Body of pancreas (tissue), 4 donors: Measurements from ENCODE around the gene USP48. TPM values are rescaled to one million over a fixed set of nuclear protein-coding genes. Genes with fewer than 3 reads are reported as not detected.

Source experiments
- ATAC-seq: fragments of 150-250 bp; one replicate; pipeline ENCODE4 v1.9.1; 2016
- DNase-seq, 4 donors: peaks; one replicate each; pipeline ENCODE4 v3.0.0-alpha.2; 2019
- H3K27ac ChIP-seq, 4 donors: fragments of 200-600 bp; sonication (generic); 1 replicate in 3 of 4; 2 replicates in 1 of 4; pipeline versions ENCODE4 v1.5.1 to v1.6.1; 2016 to 2019; ENCODE audit warnings: mild to moderate bottlenecking in 1 of 4, mixed read lengths in 1 of 4, moderate library complexity in 1 of 4
- H3K27me3 ChIP-seq, 2 donors: fragments of 200-600 bp; sonication (generic); one replicate each; pipeline ENCODE4 v1.6.0; 2016; ENCODE audit warnings: mild to moderate bottlenecking in 1 of 2
- H3K36me3 ChIP-seq, 2 donors: fragments of 200-600 bp; sonication (generic); replicated peaks in 1 of 2; 2 replicates each; pipeline ENCODE4 v1.5.1; 2016; ENCODE audit warnings: low read depth in 2 of 2; ENCODE audit not compliant: insufficient read depth in 1 of 2
- H3K4me1 ChIP-seq: fragments of 200-600 bp; sonication (generic); one replicate; pipeline ENCODE4 v1.6.0; 2016
- H3K4me3 ChIP-seq, 2 donors: fragments of 200-600 bp; sonication (generic); 1 replicate in 1 of 2; 2 replicates in 1 of 2; pipeline ENCODE4 v1.5.1; 2016 to 2019
- H3K9me3 ChIP-seq, 3 donors: fragments of 200-600 bp; sonication (generic); 1 replicate in 2 of 3; 2 replicates in 1 of 3; pipeline ENCODE4 v1.5.1; 2016
- POLR2A ChIP-seq, 3 donors: fragments of 450-650 bp; IDR thresholded peaks; one replicate each; pipeline ENCODE4 v1.6.1; 2016; ENCODE audit warnings: antibody characterized with exemption in 3 of 3, mild to moderate bottlenecking in 2 of 3
- WGBS, 2 donors: methylation state at CpG; one replicate each; pipeline ENCODE4 v1.1.5; 2017; 5-methylcytosine and 5-hydroxymethylcytosine counted together
- intact Hi-C: fragments of 100-400 bp; cut with DNase I; formaldehyde crosslinking; loops from one replicate; pipeline ENCODE4 v1.15.1; 2023
- total RNA-seq, 2 donors: library from RNA; depleted of rRNA; stranded (reverse); fragments of >200 nt; gene quantifications; one replicate each; pipeline ENCODE4 v1.1.0, GENCODE V29; 2016
- TF ChIP-seq, protein P1 (sequence below), 7 experiments: fragments of 450-650 bp in 4 of 7; fragments of 200-600 bp in 3 of 7; sonication (generic) in 3 of 7; IDR thresholded peaks; one replicate each; pipeline ENCODE4 v1.5.1; 2016 to 2019; ENCODE audit warnings: antibody characterized with exemption in 7 of 7

Gene USP48
- total RNA-seq, 2 donors from 2014 or later: 25.4 to 72.9 TPM

DNA sequence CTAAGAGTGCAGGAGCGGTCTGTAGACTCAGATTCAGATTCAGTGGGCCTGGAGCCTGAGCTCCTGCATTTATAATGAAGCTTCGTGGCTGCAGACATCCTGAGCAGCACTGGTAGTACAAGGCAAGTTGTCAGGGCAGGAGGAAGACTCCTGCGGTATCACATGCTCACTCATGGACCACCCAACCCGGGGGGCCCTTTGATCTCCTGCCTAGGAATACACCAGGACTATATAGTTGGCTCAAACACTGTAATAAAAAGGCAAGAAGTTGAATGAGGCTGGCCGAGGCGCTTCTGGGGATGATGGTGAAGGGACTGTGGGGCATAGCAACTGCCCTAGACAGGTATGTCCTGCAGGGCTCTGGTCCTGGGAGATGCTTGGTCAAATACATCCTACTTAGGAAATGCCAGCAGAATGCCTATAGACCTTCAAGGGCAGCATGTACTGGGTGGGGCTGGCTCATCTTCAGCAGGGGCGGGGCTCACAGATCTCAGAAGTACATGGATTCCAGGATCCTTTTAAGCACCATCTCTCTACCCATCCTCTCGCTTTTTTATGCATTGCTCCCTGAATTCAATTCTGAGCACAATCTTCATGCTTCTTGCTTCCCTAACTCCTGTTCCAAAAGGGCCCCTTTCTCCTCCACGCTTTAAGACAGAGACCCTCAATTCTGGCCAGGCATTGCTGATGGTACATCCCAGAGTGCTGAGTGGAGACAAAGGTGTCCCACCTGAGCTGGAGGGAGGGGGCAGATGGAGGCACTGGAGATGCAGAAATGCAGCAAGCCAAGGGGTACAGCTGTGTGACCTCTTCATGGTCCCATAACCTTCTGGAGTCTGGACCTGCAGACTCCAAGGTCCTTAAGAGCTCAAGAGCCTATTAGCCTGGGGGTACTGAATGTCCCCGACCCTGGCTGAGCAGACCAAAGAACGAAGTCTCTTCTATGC lies 111.7 kb downstream of the USP48 start:
- H3K4me1 ChIP-seq: peaks cover 47% of the 10 kb centered on the region
- H3K36me3 ChIP-seq: no peaks in the 10 kb centered on the region
- ATAC-seq (no peak), DNase-seq (no peak)
- H3K9me3 ChIP-seq: no peaks in the 10 kb centered on the region
- no peaks in the 10 kb centered on the region for H3K27me3 ChIP-seq
- H3K4me3 ChIP-seq: no peak overlapping the region
- H3K27ac ChIP-seq: no peak overlapping the region
- intact Hi-C loops: no loop called here
- WGBS, 2 donors: 76 to 83% methylated on average over 11 of the region's 11 CpGs
- no peak for TF ChIP-seq POLR2A (IDR thresholded peaks at IDR 0.05)
- TF ChIP-seq, protein P1, sequence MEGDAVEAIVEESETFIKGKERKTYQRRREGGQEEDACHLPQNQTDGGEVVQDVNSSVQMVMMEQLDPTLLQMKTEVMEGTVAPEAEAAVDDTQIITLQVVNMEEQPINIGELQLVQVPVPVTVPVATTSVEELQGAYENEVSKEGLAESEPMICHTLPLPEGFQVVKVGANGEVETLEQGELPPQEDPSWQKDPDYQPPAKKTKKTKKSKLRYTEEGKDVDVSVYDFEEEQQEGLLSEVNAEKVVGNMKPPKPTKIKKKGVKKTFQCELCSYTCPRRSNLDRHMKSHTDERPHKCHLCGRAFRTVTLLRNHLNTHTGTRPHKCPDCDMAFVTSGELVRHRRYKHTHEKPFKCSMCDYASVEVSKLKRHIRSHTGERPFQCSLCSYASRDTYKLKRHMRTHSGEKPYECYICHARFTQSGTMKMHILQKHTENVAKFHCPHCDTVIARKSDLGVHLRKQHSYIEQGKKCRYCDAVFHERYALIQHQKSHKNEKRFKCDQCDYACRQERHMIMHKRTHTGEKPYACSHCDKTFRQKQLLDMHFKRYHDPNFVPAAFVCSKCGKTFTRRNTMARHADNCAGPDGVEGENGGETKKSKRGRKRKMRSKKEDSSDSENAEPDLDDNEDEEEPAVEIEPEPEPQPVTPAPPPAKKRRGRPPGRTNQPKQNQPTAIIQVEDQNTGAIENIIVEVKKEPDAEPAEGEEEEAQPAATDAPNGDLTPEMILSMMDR (IDR thresholded peaks at IDR 0.05): no peak

DNA sequence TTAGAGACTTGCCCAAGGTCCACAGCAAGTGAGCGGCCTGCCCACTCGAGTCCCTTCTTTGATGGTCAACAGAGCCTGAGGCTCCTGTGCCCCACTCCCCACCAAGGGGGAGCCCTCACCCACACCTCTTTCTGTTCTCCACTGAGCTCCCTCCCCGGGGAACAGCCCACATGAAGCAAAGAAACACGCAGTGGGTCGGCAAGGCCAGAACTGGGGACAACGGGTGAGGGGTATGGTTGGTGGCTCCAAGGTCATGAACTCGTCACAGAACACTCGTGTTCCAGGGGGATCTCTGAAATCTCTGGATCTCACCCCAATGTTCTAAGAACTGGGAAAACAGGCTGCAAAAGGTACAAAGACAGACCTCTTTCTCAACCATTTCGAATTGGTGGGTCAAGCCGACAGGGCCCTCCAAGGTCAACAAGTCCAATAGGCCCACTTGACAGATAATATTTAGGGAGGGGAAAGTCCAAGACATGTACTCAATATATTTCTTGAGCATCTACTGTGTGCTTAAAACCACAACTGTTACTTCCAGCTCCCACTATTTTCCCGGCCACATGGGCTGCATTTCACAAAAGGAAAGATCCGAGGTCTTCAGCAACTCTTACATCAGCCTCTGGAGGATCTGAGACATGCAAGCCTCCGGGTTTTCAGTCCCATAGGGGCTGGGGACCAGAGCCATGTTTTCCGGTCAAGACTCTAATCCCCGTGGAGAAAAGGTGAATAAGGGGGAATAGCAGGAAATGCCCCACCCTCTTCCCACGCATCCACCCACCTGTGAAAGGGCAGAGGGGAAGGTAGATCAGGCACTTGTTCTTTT lies 112.7 kb downstream of the USP48 start:
- WGBS, 2 donors: 52 to 56% methylated on average over 16 of the region's 16 CpGs
- peaks cover 47% of the 10 kb centered on the region for H3K4me1 ChIP-seq

DNA sequence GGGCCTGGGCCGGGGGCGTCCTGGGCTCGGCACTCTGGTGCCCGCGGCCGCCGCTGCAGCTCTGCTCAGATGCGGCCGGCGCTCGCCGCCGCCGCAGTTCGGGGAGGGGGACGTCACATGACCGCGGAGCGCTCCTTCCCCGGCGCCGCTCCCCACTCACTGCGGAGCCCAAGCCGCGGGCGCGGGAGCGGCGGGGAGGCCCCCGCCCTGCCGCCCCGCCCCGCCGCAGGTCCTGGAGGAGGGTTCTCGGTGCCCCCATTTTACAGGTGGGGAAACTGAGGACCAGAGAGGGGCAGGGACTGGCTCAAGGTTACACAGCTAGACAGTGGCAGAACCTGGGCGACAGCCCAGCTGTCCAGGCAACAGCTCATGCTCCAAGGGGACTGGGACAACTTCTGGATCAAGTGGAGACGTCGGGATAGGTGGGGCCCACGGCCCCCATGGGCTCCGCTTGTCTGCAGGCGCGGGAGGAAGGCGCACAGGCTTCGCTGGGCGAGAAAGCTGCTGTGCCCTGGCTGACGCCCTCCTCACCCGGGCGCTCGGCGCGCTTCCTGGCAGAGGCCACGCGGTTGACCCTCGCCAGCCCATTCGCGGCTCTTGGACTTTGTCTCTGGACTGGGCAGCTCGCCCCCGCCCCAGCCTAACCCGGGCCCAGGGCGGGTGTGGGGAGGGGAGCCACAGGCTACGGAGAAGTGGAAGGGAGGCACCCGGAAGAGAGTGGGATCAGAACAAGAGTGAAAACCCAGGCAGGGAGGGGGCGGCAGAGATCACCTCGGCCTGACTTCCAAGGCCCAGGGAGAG lies 113.5 kb downstream of the USP48 start, which contains the start of gene RAP1GAP:
Gene RAP1GAP (minus strand): TSS at position 100 of the 801 bp plus-strand sequence. CDS start 49,325 bp downstream, outside the sequence.
- Histone ChIP-seq H3K4me1 (peaks cover 47% of the 10 kb centered on the region), H3K36me3 (no peaks in the 10 kb centered on the region), H3K4me3 (peak within 1 kb of the TSS; percentile 10 to 31), H3K27me3 (no peaks in the 10 kb centered on the region), H3K27ac (peak within 1 kb of the TSS in 3 of 4 donors; percentile 6 to 50 (median 11)), H3K9me3 (no peaks in the 10 kb centered on the region)
- DNase-seq (peak; percentile 59 to 79 (median 74)), ATAC-seq (peak; percentile 57)
- peak; percentile 26 to 28 (median 27) for TF ChIP-seq POLR2A (IDR thresholded peaks at IDR 0.05)
- TF ChIP-seq, protein P1 (IDR thresholded peaks at IDR 0.05): peak in 3 of 7 experiments; percentile 27 to 34 (median 33)
- 0% methylated on average over 4 to 64 of the region's 64 CpGs for WGBS, 2 donors
- intact Hi-C loops: no loop called here

More for the DNA sequence above, 112.7 kb downstream of the USP48 start:
- ATAC-seq (no peak), DNase-seq (no peak)
- no peaks in the 10 kb centered on the region for H3K36me3 ChIP-seq
- peak overlapping the region in 3 of 4 donors; percentile 6 to 50 (median 11) for H3K27ac ChIP-seq
- intact Hi-C loops: no loop called here
- no peaks in the 10 kb centered on the region for H3K9me3 ChIP-seq
- TF ChIP-seq POLR2A (IDR thresholded peaks at IDR 0.05): no peak
- TF ChIP-seq, protein P1 (IDR thresholded peaks at IDR 0.05): no peak
- no peak overlapping the region for H3K4me3 ChIP-seq
- H3K27me3 ChIP-seq: no peaks in the 10 kb centered on the region

DNA sequence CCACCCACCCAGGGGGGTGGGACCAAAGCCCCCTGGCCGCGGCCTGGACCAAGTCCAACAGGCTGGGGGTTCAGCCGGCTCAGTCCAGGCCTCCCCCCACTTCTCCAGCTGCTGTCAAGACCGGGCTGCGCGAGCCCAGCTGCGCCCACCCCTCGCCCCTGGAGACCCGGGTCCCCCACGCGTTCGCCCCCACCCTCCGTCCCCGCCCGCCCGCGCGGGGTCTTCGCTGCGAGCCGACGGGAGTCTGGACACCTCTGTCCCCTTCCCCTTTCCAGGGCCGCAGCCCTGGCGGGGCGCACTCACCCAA lies 114.0 kb downstream of the USP48 start:
- intact Hi-C loops: no loop called here
- WGBS, 2 donors: 0% methylated on average over 25 of the region's 25 CpGs; no CpG with 5 or more reads in 1 of the 2 donors
- H3K4me3 ChIP-seq: peak overlapping the region; percentile 10 to 31
- ATAC-seq (no peak), DNase-seq (no peak)
- H3K27me3 ChIP-seq: no peaks in the 10 kb centered on the region
- H3K9me3 ChIP-seq: no peaks in the 10 kb centered on the region
- peak overlapping the region in 1 of 4 donors; percentile 50 for H3K27ac ChIP-seq
- TF ChIP-seq POLR2A (IDR thresholded peaks at IDR 0.05): no peak
- TF ChIP-seq, protein P1 (IDR thresholded peaks at IDR 0.05): no peak
- H3K36me3 ChIP-seq: no peaks in the 10 kb centered on the region
- peaks cover 47% of the 10 kb centered on the region for H3K4me1 ChIP-seq
